ENCODE measurements around the gene ZSWIM1.
"Not testable (repeated sequence)": the region's sequence is repeated elsewhere in the genome, so short reads cannot be mapped to it uniquely, and the experiment has no call there.

Gene ZSWIM1

DNA sequence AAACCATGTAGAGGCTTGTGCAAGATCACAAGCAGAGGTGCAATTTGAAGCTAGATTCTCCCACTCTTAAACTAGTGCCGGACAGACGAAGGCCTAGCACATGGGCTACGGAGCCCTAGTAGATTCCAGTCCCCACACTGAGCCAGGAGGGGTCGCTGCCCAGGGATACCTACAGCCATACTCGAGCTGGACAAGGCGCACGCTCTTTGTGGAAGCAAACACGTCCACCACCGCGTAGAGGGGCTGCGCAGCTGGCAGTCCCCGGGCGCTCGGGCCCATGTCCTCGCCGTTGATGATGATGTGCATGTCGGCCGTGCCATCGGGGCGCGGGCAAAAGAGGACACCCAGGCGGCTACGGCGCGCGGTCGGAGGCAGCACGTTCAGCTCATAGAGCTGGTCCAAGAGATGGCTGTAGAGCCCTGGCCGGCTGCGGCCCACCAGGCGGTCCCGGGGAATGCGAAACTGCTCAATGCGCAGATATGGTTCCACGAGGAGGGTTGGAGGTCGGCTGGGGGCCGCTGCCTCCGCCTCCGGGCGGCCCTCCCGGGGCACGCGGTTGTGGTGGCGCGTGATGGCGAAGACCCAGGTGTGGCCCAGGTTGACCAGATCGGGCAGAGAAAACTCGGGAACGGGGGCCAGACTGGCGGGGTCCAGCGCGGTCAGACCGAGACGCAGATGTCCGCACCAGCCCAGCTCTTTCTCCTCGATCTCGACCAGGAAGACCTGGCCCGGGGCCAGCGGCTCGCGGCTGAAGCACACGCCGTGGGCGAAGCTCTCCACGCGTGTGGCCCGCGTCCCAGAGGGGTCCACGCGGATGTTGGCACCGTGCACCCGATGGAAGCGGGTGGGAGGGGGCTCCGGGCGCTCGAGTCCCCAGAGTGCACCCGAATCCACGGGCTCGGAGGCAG is 9.3 kb downstream of the ZSWIM1 start:
- DNase-seq, result peak; percentile 82

DNA sequence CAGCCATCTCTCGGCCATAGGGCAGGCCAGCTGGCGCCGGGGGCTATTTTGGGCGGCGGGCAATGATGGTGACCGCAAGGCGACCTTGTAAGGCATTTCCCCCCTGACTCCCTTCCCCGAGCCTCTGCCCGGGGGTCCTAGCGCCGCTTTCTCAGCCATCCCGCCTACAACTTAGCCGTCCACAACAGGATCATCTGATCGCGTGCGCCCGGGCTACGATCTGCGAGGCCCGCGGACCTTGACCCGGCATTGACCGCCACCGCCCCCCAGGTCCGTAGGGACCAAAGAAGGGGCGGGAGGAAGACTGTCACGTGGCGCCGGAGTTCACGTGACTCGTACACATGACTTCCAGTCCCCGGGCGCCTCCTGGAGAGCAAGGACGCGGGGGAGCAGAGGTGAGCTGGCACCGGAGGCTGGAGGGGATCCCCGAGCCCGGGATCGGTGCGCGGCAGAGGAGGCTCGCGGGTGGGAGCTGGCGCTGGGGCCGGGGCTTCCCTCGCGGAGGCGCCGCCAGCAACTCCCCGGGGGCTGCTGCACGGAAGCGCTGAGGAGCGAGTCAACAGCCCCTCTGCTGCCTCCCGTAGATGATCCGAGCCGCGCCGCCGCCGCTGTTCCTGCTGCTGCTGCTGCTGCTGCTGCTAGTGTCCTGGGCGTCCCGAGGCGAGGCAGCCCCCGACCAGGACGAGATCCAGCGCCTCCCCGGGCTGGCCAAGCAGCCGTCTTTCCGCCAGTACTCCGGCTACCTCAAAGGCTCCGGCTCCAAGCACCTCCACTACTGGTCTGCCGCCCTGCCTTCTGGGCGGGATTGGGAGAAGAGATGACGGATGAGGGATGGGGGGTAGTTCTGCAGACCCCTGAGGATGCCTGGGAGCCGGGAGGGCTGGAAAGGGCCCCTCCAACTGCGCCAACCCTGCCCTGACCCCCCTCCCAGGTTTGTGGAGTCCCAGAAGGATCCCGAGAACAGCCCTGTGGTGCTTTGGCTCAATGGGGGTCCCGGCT is 10.3 kb downstream of the ZSWIM1 start, which contains the start of the genes CTSA and NEURL2:
Gene CTSA, plus strand, starts transcription at position 351 of the 999 bp plus-strand sequence. Its CDS starts 234 bp downstream, at position 585.
Gene NEURL2, minus strand, starts transcription at position 224 of the 999 bp plus-strand sequence. Its CDS starts 217 bp downstream, at position 7.
- DNase-seq, result peak; percentile 95

DNA sequence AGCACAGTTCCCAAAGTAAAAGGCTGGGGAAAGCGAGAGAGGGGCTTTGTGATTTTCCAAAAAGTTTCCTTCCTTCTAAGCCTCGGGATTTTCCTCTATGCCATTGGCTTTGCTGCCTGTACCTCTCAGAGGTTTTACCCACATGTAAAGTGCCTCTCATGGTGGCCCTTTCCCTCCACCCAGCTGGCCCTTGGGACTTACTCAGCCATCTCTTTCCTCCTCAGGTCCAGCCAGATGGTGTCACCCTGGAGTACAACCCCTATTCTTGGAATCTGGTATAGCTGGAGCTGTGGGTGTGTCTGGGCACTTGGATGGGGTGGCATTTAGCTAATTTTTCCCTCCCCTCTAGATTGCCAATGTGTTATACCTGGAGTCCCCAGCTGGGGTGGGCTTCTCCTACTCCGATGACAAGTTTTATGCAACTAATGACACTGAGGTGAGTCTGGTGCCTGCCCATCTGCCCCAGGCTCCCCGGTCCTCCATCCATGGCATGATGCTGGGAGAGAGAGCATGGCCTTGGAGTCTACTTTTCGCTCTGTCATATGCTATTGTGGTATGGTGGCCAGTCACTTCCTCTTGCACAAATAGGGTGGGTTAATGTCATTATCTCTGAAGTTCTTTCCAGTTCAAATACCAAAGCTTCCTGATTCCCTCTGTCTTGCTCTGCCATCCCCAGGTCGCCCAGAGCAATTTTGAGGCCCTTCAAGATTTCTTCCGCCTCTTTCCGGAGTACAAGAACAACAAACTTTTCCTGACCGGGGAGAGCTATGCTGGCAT is 11.2 kb downstream of the ZSWIM1 start:
- DNase-seq, result no peak

GRCh38 chr20:45892828-45893500 is 11.9 kb downstream of the ZSWIM1 start:
- no peak for DNase-seq

DNA sequence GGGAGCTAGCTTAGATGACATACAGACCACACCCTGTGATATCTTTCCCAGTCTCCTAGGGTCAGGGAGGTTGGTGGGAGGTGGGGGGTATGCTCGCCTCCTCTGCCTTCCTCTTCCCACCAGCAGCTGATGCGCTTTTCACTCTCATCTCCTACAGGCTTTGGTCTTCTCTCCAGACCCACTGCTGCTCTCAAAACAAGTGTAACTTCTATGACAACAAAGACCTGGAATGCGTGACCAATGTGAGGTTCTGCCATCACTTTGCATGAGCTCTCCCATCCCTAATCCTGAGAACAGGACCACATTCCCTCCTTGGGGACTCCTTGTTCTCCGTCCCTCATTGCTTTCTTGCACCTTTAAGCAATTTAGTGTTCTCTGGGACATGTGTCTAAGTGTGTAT is 12.8 kb downstream of the ZSWIM1 start:
- no peak for DNase-seq

GRCh38 chr20:45894797-45895196 is 13.8 kb downstream of the ZSWIM1 start:
- no peak for DNase-seq

DNA sequence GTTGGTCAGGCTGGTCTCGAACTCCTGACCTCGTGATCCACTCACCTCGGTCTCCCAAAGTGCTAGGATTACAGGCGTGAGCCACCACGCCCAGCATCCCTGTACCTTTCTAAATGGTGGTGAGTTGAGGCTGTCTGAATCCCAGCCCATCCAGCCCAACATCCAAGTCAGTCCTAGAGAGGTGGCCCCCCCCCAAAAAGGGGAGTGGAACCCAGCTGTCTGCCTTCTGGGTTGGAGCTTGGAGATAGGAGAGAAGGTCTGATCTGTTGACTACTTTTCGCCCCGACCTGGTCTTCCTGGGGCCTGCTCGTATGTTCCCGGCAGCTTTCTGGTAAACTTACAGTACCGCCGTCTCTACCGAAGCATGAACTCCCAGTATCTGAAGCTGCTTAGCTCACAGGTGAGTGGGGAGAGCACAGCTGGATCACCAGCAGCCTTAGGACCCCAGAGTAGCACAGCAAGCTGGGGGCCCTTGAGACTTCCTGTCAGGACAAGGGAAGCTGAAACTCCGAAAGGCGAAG is 15.7 kb downstream of the ZSWIM1 start:
- no peak for DNase-seq

GRCh38 chr20:45897289-45897688 is 16.3 kb downstream of the ZSWIM1 start:
- DNase-seq, result no peak

GRCh38 chr20:45897692-45898091 is 16.7 kb downstream of the ZSWIM1 start:
- no peak for DNase-seq

- DNase-seq, result no peak
These were observed 17.3 kb downstream of the ZSWIM1 start for GRCh38 chr20:45898285-45898684.

- no peak for DNase-seq
These were observed 18.2 kb downstream of the ZSWIM1 start for GRCh38 chr20:45899046-45899835.

DNA sequence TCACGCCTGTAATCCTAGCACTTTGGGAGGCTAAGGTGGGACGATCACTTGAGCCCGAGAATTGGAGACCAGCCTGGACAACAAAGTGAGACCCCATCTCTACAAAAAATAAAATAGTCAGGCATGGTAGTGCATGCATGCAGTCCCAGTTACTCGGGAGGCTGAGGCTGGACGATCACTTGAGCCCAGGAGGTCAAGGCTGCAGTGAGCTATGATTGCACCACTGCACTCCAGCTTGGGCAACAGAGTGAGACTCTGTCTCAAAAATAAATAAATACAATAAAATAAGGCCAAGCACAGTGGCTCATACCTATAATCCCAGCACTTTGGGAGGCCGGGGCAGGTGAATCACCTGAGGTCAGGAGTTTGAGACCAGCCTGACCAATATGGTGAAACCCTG is 20.3 kb downstream of the ZSWIM1 start:
- not testable (repeated sequence) for DNase-seq

DNA sequence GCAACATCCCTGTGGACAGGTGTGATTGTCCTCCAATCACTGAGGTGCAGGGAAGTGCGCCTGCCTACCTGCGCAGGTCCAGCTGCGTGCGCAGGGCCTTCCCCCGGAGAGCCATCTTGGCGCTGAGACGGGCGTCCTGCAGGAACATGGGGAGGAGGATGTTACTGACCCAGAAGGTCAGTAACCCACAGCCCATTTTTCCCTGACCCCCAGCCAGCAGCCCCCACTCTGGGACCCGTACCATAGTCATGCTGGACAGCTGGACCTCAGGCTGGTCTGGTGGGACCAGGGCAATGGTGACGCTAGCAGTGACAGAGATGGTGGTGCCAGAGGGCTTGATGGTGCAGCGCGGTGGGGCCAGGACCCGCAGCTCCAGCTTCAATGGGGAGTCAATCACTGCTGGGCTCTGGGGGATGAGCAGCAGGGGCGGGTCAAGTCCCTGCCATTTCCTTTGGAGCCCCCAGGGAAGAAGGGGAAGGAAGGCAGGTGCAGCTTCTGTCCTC is 21.2 kb downstream of the ZSWIM1 start:
- no peak for DNase-seq

DNA sequence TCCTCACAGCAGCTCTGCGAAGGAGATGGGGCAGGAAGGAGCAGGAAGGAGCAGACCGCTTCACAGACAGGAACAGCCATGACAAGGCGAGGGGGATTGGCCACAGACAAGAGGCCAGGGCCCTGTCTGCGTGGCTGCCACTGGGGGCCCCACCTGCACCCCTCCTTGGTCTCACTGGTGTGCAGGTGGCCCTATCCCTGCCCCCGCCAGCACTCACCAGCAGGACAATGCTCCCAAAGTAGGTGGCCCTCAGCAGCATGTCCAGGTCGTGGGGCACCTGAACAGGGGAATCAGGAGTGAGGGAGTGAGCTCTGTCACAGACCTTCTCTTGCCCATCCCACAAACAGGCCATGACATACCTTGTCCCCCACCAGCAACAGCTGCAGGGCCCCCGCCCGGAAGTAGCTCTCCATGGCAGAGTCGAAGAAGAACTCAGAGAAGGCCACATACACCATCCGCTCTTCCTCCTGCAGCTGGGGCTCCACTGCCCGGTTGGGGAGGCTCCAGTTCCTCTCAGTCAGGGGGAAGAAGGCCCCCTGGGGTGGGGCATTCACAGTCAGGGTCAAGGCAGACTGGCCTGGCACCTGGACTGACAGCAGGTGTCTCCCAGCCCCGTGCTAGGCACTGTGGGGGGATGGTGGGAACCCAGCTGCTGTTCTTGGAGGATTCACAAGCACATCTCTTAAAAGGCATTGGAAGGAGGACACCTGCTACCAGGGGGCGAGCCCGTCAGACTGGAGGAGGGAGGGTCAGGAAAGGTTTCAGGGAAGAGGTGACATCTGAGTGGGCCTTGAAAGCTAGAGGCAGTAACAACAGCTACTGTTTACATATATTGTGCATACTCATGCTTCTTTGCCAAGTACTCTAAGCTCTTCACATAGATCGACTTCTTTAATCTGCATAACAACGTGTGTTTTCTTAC is 23.8 kb downstream of the ZSWIM1 start:
- no peak for DNase-seq

GRCh38 chr20:45905505-45906079 is 24.6 kb downstream of the ZSWIM1 start:
- DNase-seq, result no peak

DNA sequence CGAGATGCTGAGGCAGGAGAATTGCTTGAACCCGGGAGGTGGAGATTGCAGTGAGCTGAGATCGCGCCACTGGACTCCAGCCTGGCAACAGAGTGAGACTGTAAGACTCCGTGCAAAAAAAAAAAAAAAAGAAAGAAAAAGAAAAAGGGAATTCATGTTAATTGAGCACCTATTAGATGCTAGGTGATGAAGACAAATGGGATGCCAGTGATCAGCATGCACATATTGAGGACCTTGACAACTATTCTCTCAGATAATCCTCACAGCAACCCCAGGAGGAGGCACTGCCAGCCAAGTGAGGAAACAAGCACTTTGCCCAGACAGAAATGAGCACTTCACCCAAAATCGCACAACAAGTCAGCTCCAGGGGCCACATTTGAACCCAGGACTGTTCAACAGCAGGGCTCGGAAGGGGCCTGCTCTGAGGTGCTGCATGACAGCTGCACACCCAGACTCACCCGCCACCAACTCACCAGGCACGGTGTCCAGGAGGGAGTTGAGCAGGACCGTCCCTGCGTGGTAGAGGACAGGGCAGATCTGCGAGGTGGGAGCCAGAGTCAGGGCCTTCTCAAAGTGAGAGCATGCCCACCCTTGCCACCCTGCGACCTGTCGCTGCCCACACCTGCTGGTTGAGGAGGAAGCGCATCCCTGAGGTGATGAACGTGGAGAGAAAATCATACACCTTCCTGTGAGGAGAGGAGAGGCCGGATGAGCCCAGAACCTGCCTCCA is 26.4 kb downstream of the ZSWIM1 start:
- no peak for DNase-seq

GRCh38 chr20:45908084-45908483 is 27.1 kb downstream of the ZSWIM1 start:
- DNase-seq, result no peak

DNA sequence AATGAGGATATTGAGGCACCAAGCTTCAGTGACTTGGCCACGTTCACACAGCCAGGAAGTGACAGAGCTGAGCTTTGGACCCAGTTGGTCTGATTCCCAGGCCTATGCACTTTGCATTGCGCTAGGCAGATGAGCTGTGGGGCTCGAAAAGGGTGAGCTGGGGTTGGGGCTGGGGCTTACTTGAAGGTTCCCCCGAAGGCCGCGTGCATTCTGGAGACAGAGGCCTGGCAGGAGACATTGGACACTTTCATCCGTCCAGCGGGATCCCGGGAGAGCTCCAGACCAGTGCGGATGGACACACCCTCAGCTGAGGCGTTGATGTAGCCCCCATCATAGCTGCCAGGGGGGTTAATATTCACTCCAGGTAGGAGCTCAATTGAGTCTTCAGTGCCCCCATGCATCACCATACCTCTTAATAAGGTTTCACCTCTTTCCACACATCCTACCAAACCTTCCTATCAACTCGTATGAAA is 28.3 kb downstream of the ZSWIM1 start:
- DNase-seq, result no peak

Data from activated CD8-positive, alpha-beta memory T cell treated with anti-CD3 and anti-CD28 coated beads for 24 hours (primary cell).